Keratinocyte (primary cell): Measurements from ENCODE around the gene TMOD4. TPM values are rescaled to one million over a fixed set of nuclear protein-coding genes. Genes with fewer than 3 reads are reported as not detected.

Source experiments
- DNase-seq: peaks from one replicate; pipeline ENCODE4 v3.0.0-alpha.2; 2011; ENCODE audit warnings: low read depth, missing footprints, low spot score
- FAIRE-seq: peaks from 2 replicates; lab custom pipeline; 2011; peaks lifted over from hg19 to GRCh38; lab: Jason Lieb, UNC
- H2AFZ ChIP-seq: 2 replicates; pipeline ENCODE4 v1.6.0; 2012; ENCODE audit warnings: low read length, control low read depth, inconsistent platforms; ENCODE audit not compliant: control insufficient read depth
- H3K27ac ChIP-seq: 2 replicates; pipeline ENCODE4 v1.5.1; 2011; ENCODE audit warnings: low read length; ENCODE audit not compliant: control insufficient read depth, insufficient read depth
- H3K27me3 ChIP-seq: 3 replicates; pipeline ENCODE4 v1.6.0; 2011; ENCODE audit warnings: low read length; ENCODE audit not compliant: control insufficient read depth, insufficient read depth; ENCODE audit errors: extremely low read depth
- H3K36me3 ChIP-seq, 2 experiments: 2 replicates in 1 of 2; 3 replicates in 1 of 2; pipeline ENCODE4 v1.5.1; 2011; ENCODE audit warnings: low read length in 2 of 2, mild to moderate bottlenecking in 1 of 2; ENCODE audit not compliant: control insufficient read depth in 2 of 2, insufficient read depth in 2 of 2; ENCODE audit errors: extremely low read depth in 1 of 2
- H3K4me1 ChIP-seq: 3 replicates; pipeline ENCODE4 v1.5.1; 2011; ENCODE audit warnings: low read length; ENCODE audit not compliant: control insufficient read depth, insufficient read depth; ENCODE audit errors: extremely low read depth
- H3K4me2 ChIP-seq: 3 replicates; pipeline ENCODE4 v1.6.0; 2011; ENCODE audit warnings: low read depth, low read length; ENCODE audit not compliant: control insufficient read depth, insufficient read depth; ENCODE audit errors: extremely low read depth
- H3K4me3 ChIP-seq, 3 experiments: fragments of 200-600 bp in 1 of 3; sonication (generic) in 1 of 3; 2 replicates in 2 of 3; 3 replicates in 1 of 3; pipeline ENCODE4 v1.5.1; 2011 to 2016; ENCODE audit warnings: low read length in 3 of 3, mild to moderate bottlenecking in 3 of 3, control low read depth in 2 of 3, inconsistent platforms in 1 of 3, low read depth in 1 of 3, mixed read lengths in 1 of 3, mixed run types in 1 of 3, moderate library complexity in 1 of 3; ENCODE audit not compliant: control insufficient read depth in 2 of 3, insufficient read depth in 2 of 3; ENCODE audit errors: extremely low read depth in 1 of 3
- H3K79me2 ChIP-seq: 2 replicates; pipeline ENCODE4 v1.6.0; 2012; ENCODE audit warnings: low read length; ENCODE audit not compliant: control insufficient read depth, insufficient read depth
- H3K9ac ChIP-seq: 3 replicates; pipeline ENCODE4 v1.6.0; 2011; ENCODE audit warnings: low read length; ENCODE audit not compliant: control insufficient read depth, insufficient read depth; ENCODE audit errors: extremely low read depth
- H3K9me1 ChIP-seq: 3 replicates; pipeline ENCODE4 v1.6.0; 2011; ENCODE audit warnings: low read length; ENCODE audit not compliant: control insufficient read depth, insufficient read depth; ENCODE audit errors: extremely low read depth
- H3K9me3 ChIP-seq: 2 replicates; pipeline ENCODE4 v1.5.1; 2012; ENCODE audit warnings: low read depth, low read length; ENCODE audit not compliant: control insufficient read depth
- H4K20me1 ChIP-seq: 3 replicates; pipeline ENCODE4 v1.6.0; 2011; ENCODE audit warnings: low read length; ENCODE audit not compliant: control insufficient read depth, insufficient read depth; ENCODE audit errors: extremely low read depth
- CTCF ChIP-seq, 3 experiments: IDR thresholded peaks in 1 of 3; conservative IDR thresholded peaks in 1 of 3; optimal IDR thresholded peaks in 1 of 3; 2 replicates in 2 of 3; 3 replicates in 1 of 3; pipeline versions ENCODE3 to v1.5.1; 2011; ENCODE audit warnings: low read length in 3 of 3, mild to moderate bottlenecking in 3 of 3, moderate library complexity in 2 of 3, control low read depth in 1 of 3, inconsistent platforms in 1 of 3; ENCODE audit not compliant: insufficient read depth in 2 of 3; ENCODE audit errors: extremely low read depth in 1 of 3
- EZH2 ChIP-seq: IDR thresholded peaks from one replicate; pipeline ENCODE4 v1.6.1; 2012; ENCODE audit warnings: inconsistent platforms, mild to moderate bottlenecking, low read length, moderate library complexity
- dilution Hi-C: fragments of 300-500 bp; cut with MboI; formaldehyde crosslinking; loops from one replicate; pipeline ENCODE4 v1.7.0; 2020; ENCODE audit warnings: low sequenced_read_pairs; ENCODE audit not compliant: extremely low pct_ligation_motif_present
- polyA plus RNA-seq, 5 experiments: library from polyadenylated mRNA; depleted of rRNA in 3 of 5; stranded (reverse) in 3 of 5; stranded (forward) in 1 of 5; unstranded in 1 of 5; fragments of >200 nt; gene quantifications; 1 replicate in 1 of 5; 2 replicates in 3 of 5; 3 replicates in 1 of 5; pipeline versions ENCODE4 v1.2.1 to v1.2.3, GENCODE V29; 2011 to 2012; ENCODE audit warnings: missing spikeins in 2 of 5, low read depth in 1 of 5, low replicate concordance in 1 of 5

The TMOD4 gene
- polyA plus RNA-seq, 1 donor (not counting 4 experiments of a cell fraction or from before 2014, with no cell fraction given), result 0.34 TPM

- TF ChIP-seq EZH2 (no peak), CTCF (optimal IDR thresholded peaks at IDR 0.05 in 1 of 3, IDR thresholded peaks at IDR 0.05 in 1 of 3, conservative IDR thresholded peaks at IDR 0.05 in 1 of 3; ENCODE audit: extremely low read depth in 1 of 3, insufficient read depth in 2 of 3, low read length in 3 of 3) (no peak)
- H3K9me3 ChIP-seq, result no peaks in the 10 kb centered on the region
- H3K4me3 ChIP-seq, result no peak overlapping the region
- dilution Hi-C loops, result no loop called here
- no peak overlapping the region for H3K4me2 ChIP-seq
- no peak overlapping the region for H3K9ac ChIP-seq
- peaks cover 15 to 19% of the 10 kb centered on the region in 2 experiments for H3K36me3 ChIP-seq
- no peaks in the 10 kb centered on the region for H3K4me1 ChIP-seq
- H3K79me2 ChIP-seq, result peaks cover 83% of the 10 kb centered on the region
- no peak overlapping the region for H2AFZ ChIP-seq
- H3K27ac ChIP-seq, result no peak overlapping the region
- H3K9me1 ChIP-seq, result no peaks in the 10 kb centered on the region
- peaks cover 18% of the 10 kb centered on the region for H4K20me1 ChIP-seq
- no peaks in the 10 kb centered on the region for H3K27me3 ChIP-seq
- no peak for DNase-seq
- no peak for FAIRE-seq
Measured at GRCh38 chr1:151221616-151222015, 45.8 kb upstream of the TMOD4 start.

GRCh38 chr1:151213560-151213959, 37.8 kb upstream of the TMOD4 start:
- H3K9ac ChIP-seq, result no peak overlapping the region
- H3K4me3 ChIP-seq, result no peak overlapping the region
- dilution Hi-C loops, result no loop called here
- DNase-seq, result no peak
- H2AFZ ChIP-seq, result no peak overlapping the region
- H3K79me2 ChIP-seq, result peaks cover 95% of the 10 kb centered on the region
- H3K36me3 ChIP-seq, result peaks cover 10 to 21% of the 10 kb centered on the region in 2 experiments
- no peaks in the 10 kb centered on the region for H3K9me3 ChIP-seq
- peaks cover 19% of the 10 kb centered on the region for H4K20me1 ChIP-seq
- H3K27ac ChIP-seq, result no peak overlapping the region
- no peak for FAIRE-seq
- no peak for TF ChIP-seq CTCF (optimal IDR thresholded peaks at IDR 0.05 in 1 of 3, IDR thresholded peaks at IDR 0.05 in 1 of 3, conservative IDR thresholded peaks at IDR 0.05 in 1 of 3; ENCODE audit: extremely low read depth in 1 of 3, insufficient read depth in 2 of 3, low read length in 3 of 3)
- no peak for TF ChIP-seq EZH2
- no peak overlapping the region for H3K4me2 ChIP-seq
- H3K4me1 ChIP-seq, result peaks cover 5% of the 10 kb centered on the region
- no peaks in the 10 kb centered on the region for H3K9me1 ChIP-seq
- no peaks in the 10 kb centered on the region for H3K27me3 ChIP-seq
